ENCODE measurements around the gene TECPR1.

Gene TECPR1

DNA sequence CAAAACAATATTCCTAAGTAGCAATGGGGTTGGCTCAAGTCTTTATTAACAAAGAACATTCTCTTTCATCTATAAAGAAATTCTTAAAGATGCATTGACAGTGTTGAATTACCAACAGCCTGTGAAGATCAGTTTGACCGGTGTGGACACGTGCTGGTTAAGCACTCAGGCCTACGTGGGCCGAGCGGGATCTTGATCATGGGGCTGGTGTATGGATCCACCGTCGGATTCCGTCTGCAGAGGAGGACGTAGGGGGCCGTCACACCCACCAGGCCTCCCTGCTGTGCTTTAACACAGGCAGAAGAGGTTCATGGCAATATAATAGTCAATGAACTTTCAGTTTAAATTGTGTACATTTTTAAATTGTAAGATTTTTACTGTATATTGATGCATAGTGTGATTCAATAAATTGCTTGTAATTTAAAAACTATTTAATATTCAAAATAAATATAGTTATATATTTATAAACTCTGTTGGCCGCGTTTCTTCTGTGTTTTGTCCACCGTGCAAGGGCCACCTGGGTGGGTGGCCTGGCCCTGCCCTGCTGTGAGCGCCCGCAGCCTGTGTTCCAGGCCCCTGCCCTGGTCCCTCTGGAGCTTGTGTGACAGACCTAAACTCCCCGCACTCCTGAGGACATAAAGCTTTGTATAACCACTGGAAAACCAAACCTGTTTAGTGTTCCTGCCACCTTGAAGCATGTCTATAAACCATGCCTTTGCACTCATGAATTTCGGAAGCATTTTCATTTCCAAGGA, 42.7 kb downstream of the TECPR1 start:
- DNase-seq: no peak

GRCh38 chr7:98206451-98207330, 45.3 kb downstream of the TECPR1 start:
- DNase-seq: no peak

GRCh38 chr7:98205162-98205845, 46.7 kb downstream of the TECPR1 start:
- no peak for DNase-seq

GRCh38 chr7:98204670-98205069, 47.4 kb downstream of the TECPR1 start:
- DNase-seq: no peak

DNA sequence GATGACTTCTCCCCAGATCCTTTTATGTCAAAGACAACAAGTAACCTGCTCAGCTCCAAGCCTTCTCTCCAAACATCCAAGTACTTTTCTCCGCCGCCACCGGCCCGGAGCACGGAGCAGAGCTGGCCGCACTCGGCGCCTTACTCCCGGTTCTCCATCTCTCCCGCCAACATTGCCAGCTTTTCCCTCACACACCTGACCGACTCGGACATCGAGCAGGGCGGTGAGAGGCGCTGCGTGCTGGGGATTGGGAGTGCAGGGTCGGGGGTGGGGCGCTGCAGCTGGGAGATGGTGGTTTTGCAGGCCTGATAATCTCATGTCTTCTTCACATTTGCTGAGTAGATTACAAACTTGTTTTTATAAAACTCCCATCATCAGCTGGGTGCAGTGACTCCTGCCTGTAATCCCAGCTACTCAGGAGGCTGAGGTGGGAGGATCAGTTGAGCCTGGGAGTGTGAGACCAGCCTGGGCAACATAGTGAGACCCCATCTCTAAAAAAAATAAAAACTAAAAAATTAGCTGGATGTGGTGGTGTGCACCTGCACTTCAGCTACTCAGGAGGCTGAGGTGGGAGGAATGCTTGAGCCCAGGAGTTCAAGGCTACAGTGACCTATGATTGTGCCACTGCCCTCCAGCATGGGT, 47.9 kb downstream of the TECPR1 start:
- DNase-seq: no peak

- no peak for DNase-seq
Measured at GRCh38 chr7:98203261-98203963, 48.6 kb downstream of the TECPR1 start.

- DNase-seq: no peak
Measured at GRCh38 chr7:98202367-98203195, 49.5 kb downstream of the TECPR1 start.

DNA sequence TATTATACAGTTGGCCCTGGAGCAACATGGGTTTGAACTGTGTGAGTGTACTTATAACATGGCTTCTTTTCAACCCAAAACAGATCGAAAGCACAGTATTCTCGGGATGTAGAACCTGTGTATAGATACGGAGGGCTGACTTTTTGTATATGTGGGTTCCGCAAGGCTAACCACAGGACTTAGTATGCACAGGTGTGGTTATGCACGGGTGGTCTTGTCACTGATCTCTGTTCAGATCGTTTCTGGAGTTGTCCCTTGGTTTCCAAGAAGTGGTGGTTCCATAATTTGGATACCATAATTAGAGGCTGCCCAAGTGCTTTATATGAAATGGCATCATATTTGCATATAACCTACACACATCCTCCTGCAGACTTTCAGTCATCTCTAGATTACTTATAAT, 51.7 kb downstream of the TECPR1 start:
- DNase-seq: no peak

DNA sequence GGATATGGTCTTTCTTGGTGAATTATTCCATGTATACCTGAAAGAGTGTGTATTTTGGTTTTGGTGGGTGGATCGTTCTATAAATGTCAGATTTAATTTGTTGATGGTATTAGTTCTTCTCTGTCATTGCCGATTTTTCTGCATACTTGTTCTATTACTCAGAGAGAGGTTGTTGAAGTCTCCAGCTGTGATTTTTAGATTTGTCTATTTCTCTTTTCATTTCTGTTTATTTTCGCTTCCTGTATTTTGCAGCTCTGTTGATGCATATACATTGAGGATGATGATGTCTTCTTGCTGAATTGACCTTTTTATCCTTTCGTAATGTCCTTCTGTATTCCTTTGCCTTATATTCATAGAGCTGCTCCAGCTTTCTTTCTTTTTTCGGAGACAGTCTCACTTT, 52.9 kb downstream of the TECPR1 start:
- no peak for DNase-seq

GRCh38 chr7:98196706-98197605, 55.1 kb downstream of the TECPR1 start:
- no peak for DNase-seq

GRCh38 chr7:98194672-98195457, 57.2 kb downstream of the TECPR1 start:
- no peak for DNase-seq

GRCh38 chr7:98194186-98194585, 57.8 kb downstream of the TECPR1 start:
- no peak for DNase-seq

- DNase-seq: no peak
Measured at GRCh38 chr7:98193474-98194180, 58.4 kb downstream of the TECPR1 start.

GRCh38 chr7:98192781-98193457, 59.1 kb downstream of the TECPR1 start:
- DNase-seq: no peak

- no peak for DNase-seq
Measured at GRCh38 chr7:98191668-98192431, 60.2 kb downstream of the TECPR1 start.

DNA sequence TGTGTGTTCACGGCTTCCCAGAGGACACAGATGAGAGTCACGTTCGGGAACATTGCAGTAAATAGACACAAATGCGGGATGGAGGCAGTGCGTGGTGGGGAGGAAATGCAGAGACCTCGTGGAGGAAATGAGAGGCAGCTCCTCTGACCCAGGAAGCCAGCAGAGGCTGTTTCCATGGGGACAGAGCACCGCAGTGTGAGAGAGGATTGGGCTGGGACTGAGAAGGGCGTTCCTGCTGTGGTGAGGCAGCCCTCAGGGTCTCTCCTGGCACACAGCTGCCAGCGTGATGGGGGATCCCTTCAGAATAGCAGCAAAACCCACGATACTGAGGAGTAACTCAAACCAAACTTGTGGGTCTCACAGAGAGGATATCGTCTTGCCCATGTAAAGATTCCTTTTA, 62.5 kb downstream of the TECPR1 start:
- no peak for DNase-seq

- DNase-seq: no peak
Measured at GRCh38 chr7:98187138-98187502, 64.9 kb downstream of the TECPR1 start.

All from NCI-H2081 treated with DMSO at 0.1 percent for 48 hours (cell line).